K562 (cell line): ENCODE measurements around the gene KIF6. TPM values are rescaled to one million over a fixed set of nuclear protein-coding genes. Genes with fewer than 3 reads are reported as not detected.

Source experiments
- ATAC-seq: fragments of 200-7000 bp; cut with Tn5 transposase; 3 replicates; pipeline ENCODE4 v1.9.1; 2020; ENCODE audit warnings: moderate library complexity
- BruUV-seq: library from RNA; stranded (reverse); fragments of 400-500 nt; replicated peaks from 2 replicates; lab custom pipeline; 2021; lab: Mats Ljungman, UMichigan
- CTCF ChIA-PET: fragments of 300-600 bp; formaldehyde crosslinking; extraction: SDS; loops from one replicate; lab custom pipeline; 2021; ENCODE audit warnings: low intra/inter-chr PET ratio; lab: Yijun Ruan, JAX
- POLR2A ChIA-PET: fragments of 300-600, 350-650 bp; sonication (Branson Sonifier 250); formaldehyde crosslinking; extraction: SDS; loops from one replicate; lab custom pipeline; 2021; ENCODE audit warnings: antibody characterized with exemption, inconsistent platforms; lab: Yijun Ruan, JAX
- DNase-seq, 4 experiments: peaks; one replicate each; pipeline versions ENCODE4 v3.0.0 to v3.0.0-alpha.2; 2011 to 2018; ENCODE audit warnings: low spot score in 3 of 4, mixed read lengths in 3 of 4; ENCODE audit errors: extremely low read depth in 1 of 4
- FAIRE-seq: peaks from 2 replicates; lab custom pipeline; 2011; peaks lifted over from hg19 to GRCh38; lab: Jason Lieb, UNC
- H2AFZ ChIP-seq: 2 replicates; pipeline ENCODE4 v1.6.0; 2011; ENCODE audit warnings: low read depth, low read length, control low read depth, inconsistent platforms
- H3K27ac ChIP-seq: fragments of 200-600 bp; 3 replicates; pipeline ENCODE4 v1.8.0; 2011; ENCODE audit warnings: low read depth, mild to moderate bottlenecking, control low read depth, inconsistent platforms, low read length, moderate library complexity, mixed read lengths; ENCODE audit errors: extremely low read depth
- H3K27me3 ChIP-seq, 2 experiments: fragments of 300-600 bp in 1 of 2; 2 replicates in 1 of 2; 3 replicates in 1 of 2; pipeline versions ENCODE4 v1.6.0 to v1.8.0; 2011; ENCODE audit warnings: inconsistent platforms in 2 of 2, low read length in 2 of 2, mild to moderate bottlenecking in 1 of 2, mixed read lengths in 1 of 2, moderate library complexity in 1 of 2; ENCODE audit not compliant: control insufficient read depth in 2 of 2, insufficient read depth in 2 of 2
- H3K36me3 ChIP-seq: fragments of 300-600 bp; 3 replicates; pipeline ENCODE4 v1.8.0; 2011; ENCODE audit warnings: mild to moderate bottlenecking, low read length, inconsistent platforms; ENCODE audit not compliant: control insufficient read depth, insufficient read depth
- H3K4me1 ChIP-seq, 2 experiments: fragments of 200-600 bp in 1 of 2; replicated peaks in 1 of 2; 2 replicates in 1 of 2; 3 replicates in 1 of 2; pipeline versions ENCODE4 v1.5.1 to v1.8.0; 2011; ENCODE audit warnings: inconsistent platforms in 2 of 2, low read length in 2 of 2, mild to moderate bottlenecking in 1 of 2, mixed read lengths in 1 of 2, moderate library complexity in 1 of 2; ENCODE audit not compliant: control insufficient read depth in 2 of 2, insufficient read depth in 2 of 2
- H3K4me2 ChIP-seq: 2 replicates; pipeline ENCODE4 v1.6.1; 2011; ENCODE audit warnings: low read length, control low read depth, inconsistent platforms, mixed read lengths; ENCODE audit not compliant: insufficient read depth
- H3K4me3 ChIP-seq: fragments of 200-600 bp; sonication (generic), shearing (Covaris generic); 2 replicates; pipeline ENCODE4 v1.5.1; 2016; ENCODE audit warnings: control low read depth, inconsistent platforms
- H3K79me2 ChIP-seq: fragments of 200-600 bp; 3 replicates; pipeline ENCODE4 v1.8.0; 2011; ENCODE audit warnings: low read length, inconsistent platforms; ENCODE audit not compliant: control insufficient read depth, insufficient read depth
- H3K9ac ChIP-seq, 2 experiments: 2 replicates each; pipeline versions ENCODE4 v1.6.0 to v1.6.1; 2011; ENCODE audit warnings: low read depth in 2 of 2, low read length in 2 of 2, control low read depth in 1 of 2, inconsistent platforms in 1 of 2, mild to moderate bottlenecking in 1 of 2, mixed read lengths in 1 of 2; ENCODE audit not compliant: insufficient read depth in 1 of 2
- H3K9me1 ChIP-seq: one replicate; pipeline ENCODE4 v1.6.0; 2011; ENCODE audit warnings: inconsistent platforms, mild to moderate bottlenecking, low read length, moderate library complexity; ENCODE audit not compliant: control insufficient read depth, insufficient read depth
- H3K9me3 ChIP-seq: replicated peaks from 2 replicates; pipeline ENCODE4 v1.5.1; 2011; ENCODE audit warnings: low read depth, low read length, inconsistent platforms; ENCODE audit not compliant: control insufficient read depth, insufficient read depth
- H4K20me1 ChIP-seq: replicated peaks from 2 replicates; pipeline ENCODE4 v1.6.1; 2011; ENCODE audit warnings: low read length, inconsistent platforms, mixed read lengths; ENCODE audit not compliant: control insufficient read depth, insufficient read depth
- NBN ChIP-seq: fragments of 450-650 bp; IDR thresholded peaks from 2 replicates; pipeline ENCODE4 v1.6.1; 2016; ENCODE audit warnings: low read depth, mild to moderate bottlenecking
- NFIC ChIP-seq: fragments of 450-650 bp; IDR thresholded peaks from 2 replicates; pipeline ENCODE4 v1.6.1; 2017; ENCODE audit warnings: mild to moderate bottlenecking, inconsistent platforms
- NFRKB ChIP-seq: fragments of 450-650 bp; IDR thresholded peaks from 2 replicates; pipeline ENCODE4 v1.6.1; 2016; ENCODE audit warnings: low read depth
- TCFL5 ChIP-seq: fragments of 250-450 bp; sonication (Bioruptor Pico); conservative IDR thresholded peaks from 2 replicates; pipeline ENCODE4 v1.6.1; 2021; ENCODE audit warnings: mild to moderate bottlenecking, moderate library complexity, matching md5 sums
- TFE3 ChIP-seq: fragments of 450-650 bp; formaldehyde crosslinking; IDR thresholded peaks from 2 replicates; pipeline ENCODE4 v1.4.0; 2020; ENCODE audit warnings: mild to moderate bottlenecking, mixed read lengths
- USF2 ChIP-seq: sonication (generic); formaldehyde crosslinking; IDR thresholded peaks from 2 replicates; pipeline ENCODE4 v1.5.0; 2020; ENCODE audit warnings: missing genetic modification reagents
- ZNF589 ChIP-seq: fragments of 200-800 bp; sonication (Bioruptor generic); IDR thresholded peaks from 2 replicates; pipeline ENCODE4 v1.6.1; 2016; ENCODE audit warnings: low read depth, missing genetic modification characterization, missing compliant biosample characterization
- WGBS: fragments of 100-300 bp; shearing (Covaris generic); methylation state at CpG from one replicate; pipeline ENCODE4 v1.1.6; 2016; ENCODE audit warnings: low coverage, mixed read lengths; ENCODE audit not compliant: insufficient coverage; ENCODE audit errors: missing lambda C conversion rate; 5-methylcytosine and 5-hydroxymethylcytosine counted together
- in situ Hi-C: fragments of 300-500 bp; cut with MboI; formaldehyde crosslinking; loops from 4 replicates; pipeline ENCODE4 v1.15.0; 2018; ENCODE audit warnings: inconsistent platforms, mixed read lengths
- intact Hi-C: fragments of 100-400 bp; cut with micrococcal nuclease; formaldehyde crosslinking; loops from 2 replicates; pipeline ENCODE4 v1.14.2; 2022
- polyA plus RNA-seq, 8 experiments: library from polyadenylated mRNA; depleted of rRNA in 4 of 8; stranded (reverse) in 5 of 8; unstranded in 3 of 8; fragments of >200 nt; fragmentation: Nextera tagmentation in 2 of 8; fragmentation: Illumina TruSeq in 1 of 8; extraction: Ambion mirVana in 2 of 8; extraction: Trizol in 1 of 8; gene quantifications; 2 replicates each; pipeline versions ENCODE4 v1.2.1 to v1.2.3, GENCODE V29; 2011 to 2014; ENCODE audit warnings: inconsistent platforms in 1 of 8, missing spikeins in 1 of 8
- total RNA-seq, 7 experiments: library from RNA; depleted of rRNA in 6 of 7; stranded (reverse); fragments of >200 nt in 6 of 7; fragmentation: Illumina TruSeq in 2 of 7; extraction: Trizol in 2 of 7; gene quantifications; 2 replicates each; pipeline versions ENCODE4 v1.2.1 to v1.2.3, GENCODE V29; 2011 to 2021; ENCODE audit warnings: low replicate concordance in 1 of 7

Gene KIF6
- total and polyA plus RNA-seq, 9 of the 15 experiments (the other 6 are each of a cell fraction or from before 2014, with no cell fraction given): not detected

GRCh38 chr6:39357998-39358686 is 367.1 kb downstream of the KIF6 start:
- H3K27ac ChIP-seq: no peak overlapping the region
- in situ Hi-C loops: loop anchor here (25.0 kb wide), 3 partner anchors 954 to 1679 kb away; partner anchors contain the start of genes TSPO2 and UNC5CL
- no peak for FAIRE-seq
- H3K79me2 ChIP-seq: no peaks in the 10 kb centered on the region
- H3K9ac ChIP-seq: no peak overlapping the region
- peaks cover 0 to 43% of the 10 kb centered on the region in 2 experiments; a peak in 4 of 5 replicates for H3K27me3 ChIP-seq
- no TSS peak for BruUV-seq
- H3K4me1 ChIP-seq: no peaks in the 10 kb centered on the region
- WGBS: 0% methylated on average over 7 of the region's 7 CpGs
- POLR2A ChIA-PET: no interaction called here
- peak; percentile 37; the same call in 1 of the 2 replicates for TF ChIP-seq NFIC
- no peak for TF ChIP-seq ZNF589
- TF ChIP-seq, all 486 proteins: peak for 1
- CTCF ChIA-PET: interaction anchor here (0.6 kb wide), 1 partner anchor 324 kb away, joined by 3 read pairs; no protein-coding TSS in a partner anchor
- H4K20me1 ChIP-seq: peaks cover 4% of the 10 kb centered on the region; the same call in 1 of the 2 replicates
- no peak overlapping the region for H2AFZ ChIP-seq
- no peaks in the 10 kb centered on the region for H3K36me3 ChIP-seq
- DNase-seq (no peak), ATAC-seq (no peak)
- no peak overlapping the region for H3K4me3 ChIP-seq
- no peaks in the 10 kb centered on the region for H3K9me3 ChIP-seq
- H3K9me1 ChIP-seq: no peaks in the 10 kb centered on the region
- H3K4me2 ChIP-seq: no peak overlapping the region
- intact Hi-C loops: no loop called here

- 0% methylated on average over 7 of the region's 7 CpGs for WGBS
- ATAC-seq: no peak
- in situ Hi-C loops (loop anchor here (25.0 kb wide), 3 partner anchors 958 to 1683 kb away; partner anchors contain the start of genes TSPO2 and UNC5CL), intact Hi-C loops (no loop called here)
- DNase-seq: no peak
- no peak overlapping the region for H3K4me2 ChIP-seq
- H3K9ac ChIP-seq: no peak overlapping the region
- H3K4me3 ChIP-seq: no peak overlapping the region
- H3K4me1 ChIP-seq: no peaks in the 10 kb centered on the region
- CTCF ChIA-PET: no interaction called here
- H4K20me1 ChIP-seq: no peaks in the 10 kb centered on the region
- H3K79me2 ChIP-seq: no peaks in the 10 kb centered on the region
- no peaks in the 10 kb centered on the region for H3K9me1 ChIP-seq
- H3K27me3 ChIP-seq: peaks cover 19 to 53% of the 10 kb centered on the region in 2 experiments; a peak in 4 of 5 replicates
- no peak overlapping the region for H3K27ac ChIP-seq
- TF ChIP-seq TCFL5 (CRISPR knock-in tag) (no peak), NBN (no peak), NFRKB (no peak), TFE3 (CRISPR knock-in tag) (peak; percentile 16; the same call in 1 of the 2 replicates), USF2 (CRISPR knock-in tag) (peak; percentile 42; the same call in 1 of the 2 replicates)
- H3K9me3 ChIP-seq: no peaks in the 10 kb centered on the region
- no TSS peak for BruUV-seq
- no peak overlapping the region for H2AFZ ChIP-seq
- FAIRE-seq: no peak
- H3K36me3 ChIP-seq: no peaks in the 10 kb centered on the region
- POLR2A ChIA-PET: no interaction called here
Observed at GRCh38 chr6:39353698-39354315, 371.4 kb downstream of the KIF6 start.
